Measurements from ENCODE around the gene ATP5F1D. TPM values are rescaled to one million over a fixed set of nuclear protein-coding genes. Genes with fewer than 3 reads are reported as not detected.

The ATP5F1D gene
- total and polyA plus RNA-seq, 2 donors (not counting 3 experiments of a cell fraction or from before 2014, with no cell fraction given): 167 to 192 TPM

DNA sequence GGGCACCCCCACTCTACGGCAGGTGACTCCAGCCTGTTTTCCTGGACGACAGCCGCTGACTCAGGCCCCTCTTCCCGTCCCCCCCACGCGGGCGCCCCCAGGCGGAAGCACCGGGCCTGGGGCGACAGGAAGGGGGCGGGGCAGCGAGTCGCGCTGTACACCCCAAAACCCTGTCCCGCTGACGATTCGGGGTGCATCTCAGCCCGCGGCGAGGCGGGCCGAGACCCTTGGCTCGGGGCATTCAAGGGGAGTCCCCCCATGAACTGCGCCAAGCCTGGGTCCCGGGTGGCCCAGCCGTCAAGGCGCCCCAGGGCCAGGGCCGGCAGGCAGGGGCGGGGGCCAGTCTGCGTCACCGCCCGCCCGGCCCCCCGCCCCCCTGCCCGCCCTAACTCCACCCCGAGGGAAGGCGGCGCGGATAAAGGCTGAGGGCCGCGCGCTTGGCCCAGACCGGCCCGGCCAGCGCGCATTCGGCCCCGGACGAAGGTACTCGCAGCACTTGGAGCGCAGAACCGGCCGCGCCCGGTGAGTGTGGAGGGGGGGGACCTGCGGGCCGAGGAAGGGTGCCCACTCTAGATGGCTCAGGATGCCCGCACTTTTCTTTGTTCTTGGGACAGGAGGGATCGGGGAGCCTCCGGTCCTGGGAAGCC, 6.7 kb downstream of the ATP5F1D start, which contains the start of gene MIDN:
TSS of gene MIDN (plus strand) at position 445 of the 647 bp plus-strand sequence. CDS start 1,714 bp downstream, outside the sequence.
- peak; percentile 90 for DNase-seq (ENCODE audit: low read depth, low spot score)
- H3K9ac ChIP-seq (replicated peaks; ENCODE audit: extremely low read depth, insufficient read depth, low read length): peak within 1 kb of the TSS; percentile 97
- H3K9me1 ChIP-seq (replicated peaks; ENCODE audit: control insufficient read depth, extremely low read depth, insufficient read depth, low read length): no peaks in the 10 kb centered on the region
- intact Hi-C loops (cut with micrococcal nuclease) (loop anchor here (10.0 kb wide), 1 partner anchor 453 kb away; the partner anchor contains the start of gene PTBP1), dilution Hi-C loops (cut with MboI; ENCODE audit: extremely low pct_ligation_motif_present, low sequenced_read_pairs) (no loop called here)
- peak within 1 kb of the TSS; percentile 36 for H2AFZ ChIP-seq (ENCODE audit: low read depth, low read length)
- TF ChIP-seq FOS (IDR thresholded peaks at IDR 0.05; ENCODE audit: borderline replicate concordance, insufficient read depth, low read length) (peak; percentile 91), JUN (IDR thresholded peaks at IDR 0.05; ENCODE audit: borderline replicate concordance, insufficient read depth, insufficient read length, low read depth) (no peak), GATA2 (IDR thresholded peaks at IDR 0.05; ENCODE audit: insufficient read depth, insufficient read length, low read depth, low read length) (peak; percentile 13), POLR2AphosphoS5 (IDR thresholded peaks at IDR 0.05; ENCODE audit: insufficient read depth, low read depth, low read length) (peak; percentile 99), MYC (IDR thresholded peaks at IDR 0.05; ENCODE audit: low read depth, low read length) (no peak), EZH2 (IDR thresholded peaks at IDR 0.05; ENCODE audit: borderline replicate concordance, low read depth, low read length, severe bottlenecking) (no peak), POLR2A (IDR thresholded peaks at IDR 0.05; ENCODE audit: low read depth, low read length) (peak; percentile 99)
- TF ChIP-seq, protein P1, sequence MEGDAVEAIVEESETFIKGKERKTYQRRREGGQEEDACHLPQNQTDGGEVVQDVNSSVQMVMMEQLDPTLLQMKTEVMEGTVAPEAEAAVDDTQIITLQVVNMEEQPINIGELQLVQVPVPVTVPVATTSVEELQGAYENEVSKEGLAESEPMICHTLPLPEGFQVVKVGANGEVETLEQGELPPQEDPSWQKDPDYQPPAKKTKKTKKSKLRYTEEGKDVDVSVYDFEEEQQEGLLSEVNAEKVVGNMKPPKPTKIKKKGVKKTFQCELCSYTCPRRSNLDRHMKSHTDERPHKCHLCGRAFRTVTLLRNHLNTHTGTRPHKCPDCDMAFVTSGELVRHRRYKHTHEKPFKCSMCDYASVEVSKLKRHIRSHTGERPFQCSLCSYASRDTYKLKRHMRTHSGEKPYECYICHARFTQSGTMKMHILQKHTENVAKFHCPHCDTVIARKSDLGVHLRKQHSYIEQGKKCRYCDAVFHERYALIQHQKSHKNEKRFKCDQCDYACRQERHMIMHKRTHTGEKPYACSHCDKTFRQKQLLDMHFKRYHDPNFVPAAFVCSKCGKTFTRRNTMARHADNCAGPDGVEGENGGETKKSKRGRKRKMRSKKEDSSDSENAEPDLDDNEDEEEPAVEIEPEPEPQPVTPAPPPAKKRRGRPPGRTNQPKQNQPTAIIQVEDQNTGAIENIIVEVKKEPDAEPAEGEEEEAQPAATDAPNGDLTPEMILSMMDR (IDR thresholded peaks at IDR 0.05; ENCODE audit: extremely low read depth in 1 of 2, insufficient read depth in 1 of 2, low read depth in 1 of 2, low read length in 2 of 2): peak; percentile 8 to 42
- TF ChIP-seq, protein P2, sequence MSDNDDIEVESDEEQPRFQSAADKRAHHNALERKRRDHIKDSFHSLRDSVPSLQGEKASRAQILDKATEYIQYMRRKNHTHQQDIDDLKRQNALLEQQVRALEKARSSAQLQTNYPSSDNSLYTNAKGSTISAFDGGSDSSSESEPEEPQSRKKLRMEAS (IDR thresholded peaks at IDR 0.05; ENCODE audit: insufficient read depth, insufficient read length): no peak
- H3K36me3 ChIP-seq (ENCODE audit: control insufficient read depth in 2 of 2, extremely low read depth in 1 of 2, insufficient read depth in 2 of 2, low read length in 2 of 2): peaks cover 0 to 2% of the 10 kb centered on the region in 2 experiments
- H3K4me3 ChIP-seq (replicated peaks in 1 of 3; ENCODE audit: insufficient read depth in 1 of 3, low read depth in 1 of 3, low read length in 3 of 3): peak within 1 kb of the TSS; percentile 71 to 95 (median 84)
- no peaks in the 10 kb centered on the region for H4K20me1 ChIP-seq (replicated peaks; ENCODE audit: control insufficient read depth, extremely low read depth, insufficient read depth, low read length)
- no peaks in the 10 kb centered on the region for H3K27me3 ChIP-seq (ENCODE audit: control insufficient read depth in 2 of 2, insufficient read depth in 2 of 2, low read length in 2 of 2)
- FAIRE-seq: no peak
- POLR2A ChIA-PET: interaction anchor here (1.0 kb wide), 2 partner anchors 18 to 21 kb away, joined by 7 to 10 read pairs; partner anchors contain the start of gene CIRBP
- TSS peak; percentile 82 for BruUV-seq (replicated peaks)
- peak within 1 kb of the TSS; percentile 99 for H3K27ac ChIP-seq (ENCODE audit: insufficient read depth, low read depth, low read length)
- peaks cover 12% of the 10 kb centered on the region for H3K4me1 ChIP-seq (ENCODE audit: control insufficient read depth, extremely low read depth, insufficient read depth, low read length)
- CTCF ChIA-PET: interaction anchor here (1.6 kb wide), 1 partner anchor 18 kb away, joined by 14 read pairs; no protein-coding TSS in a partner anchor
- no peaks in the 10 kb centered on the region for H3K9me3 ChIP-seq (replicated peaks; ENCODE audit: control insufficient read depth, insufficient read depth, low read length)
- peaks cover 35% of the 10 kb centered on the region for H3K79me2 ChIP-seq (ENCODE audit: control insufficient read depth, insufficient read depth, low read length)
- H3K4me2 ChIP-seq (ENCODE audit: insufficient read depth, low read length): peak within 1 kb of the TSS; percentile 52

Data from endothelial cell of umbilical vein (primary cell).